ENCODE data around the gene CYP11A1. TPM values are rescaled to one million over a fixed set of nuclear protein-coding genes. Genes with fewer than 3 reads are reported as not detected.
A peak's percentile ranks its signal among the peaks of the same experiment; 100 is the strongest.

CYP11A1 gene
- polyA plus RNA-seq, 3 donors: not detected

- no peak for TF ChIP-seq CTCF (IDR thresholded peaks at IDR 0.05)
- Histone ChIP-seq H3K79me2 (ENCODE audit: insufficient read depth, low read length) (no peaks in the 10 kb centered on the region), H3K27ac (ENCODE audit: low read depth in 1 of 2, low read length in 2 of 2) (no peak overlapping the region), H3K4me3 (replicated peaks in 1 of 3; ENCODE audit: low read depth in 2 of 3, low read length in 3 of 3) (no peak overlapping the region), H2AFZ (ENCODE audit: insufficient read depth, low read depth, low read length, poor library complexity, severe bottlenecking) (no peak overlapping the region), H4K20me1 (ENCODE audit: insufficient read depth, low read length) (no peaks in the 10 kb centered on the region), H3K9me3 (replicated peaks in 1 of 2; ENCODE audit: control insufficient read depth in 1 of 2, insufficient read depth in 1 of 2, low read length in 2 of 2) (no peaks in the 10 kb centered on the region), H3K4me1 (ENCODE audit: control insufficient read depth in 1 of 2, insufficient read depth in 2 of 2, low read length in 2 of 2) (no peaks in the 10 kb centered on the region), H3K27me3 (ENCODE audit: control insufficient read depth in 2 of 2, insufficient read depth in 2 of 2, low read length in 2 of 2) (no peaks in the 10 kb centered on the region), H3K4me2 (replicated peaks; ENCODE audit: extremely low read depth, low read length, poor library complexity, severe bottlenecking) (no peak overlapping the region), H3K9ac (ENCODE audit: insufficient read depth, low read length, poor library complexity, severe bottlenecking) (no peak overlapping the region), H3K36me3 (replicated peaks in 1 of 2; ENCODE audit: control insufficient read depth in 1 of 2, insufficient read depth in 2 of 2, low read length in 2 of 2) (no peaks in the 10 kb centered on the region)
- Mint-ChIP-seq H3K27me3 (ENCODE audit: low read depth in 3 of 3) (peaks cover 7 to 9% (median 8%) of the 10 kb centered on the region in 3 donors), H3K4me1 (no peaks in the 10 kb centered on the region), H3K4me3 (no peak overlapping the region), H3K27ac (no peak overlapping the region), H3K36me3 (no peaks in the 10 kb centered on the region), H3K9me3 (no peaks in the 10 kb centered on the region)
- whole genome bisulfite sequencing (ENCODE audit: insufficient coverage): 10% methylated on average over 19 of the region's 20 CpGs
- DNase-seq: peak in 2 of 3 donors; percentile 5 to 11
- intact Hi-C loops (cut with micrococcal nuclease): no loop called here
Observed at GRCh38 chr15:74291101-74292071, 76.1 kb downstream of the CYP11A1 start.

GRCh38 chr15:74290645-74291044 lies 76.8 kb downstream of the CYP11A1 start:
- Mint-ChIP-seq H3K4me3 (no peak overlapping the region), H3K27me3 (ENCODE audit: low read depth in 3 of 3) (peaks cover 7 to 12% (median 8%) of the 10 kb centered on the region in 3 donors), H3K4me1 (no peaks in the 10 kb centered on the region), H3K27ac (no peak overlapping the region), H3K9me3 (no peaks in the 10 kb centered on the region), H3K36me3 (no peaks in the 10 kb centered on the region)
- no peak for DNase-seq
- no peak overlapping the region for H3K9ac ChIP-seq (ENCODE audit: insufficient read depth, low read length, poor library complexity, severe bottlenecking)
- no peak overlapping the region for H3K27ac ChIP-seq (ENCODE audit: low read depth in 1 of 2, low read length in 2 of 2)
- no peak overlapping the region for H3K4me3 ChIP-seq (replicated peaks in 1 of 3; ENCODE audit: low read depth in 2 of 3, low read length in 3 of 3)
- H3K4me1 ChIP-seq (ENCODE audit: control insufficient read depth in 1 of 2, insufficient read depth in 2 of 2, low read length in 2 of 2): no peaks in the 10 kb centered on the region
- no peak overlapping the region for H3K4me2 ChIP-seq (replicated peaks; ENCODE audit: extremely low read depth, low read length, poor library complexity, severe bottlenecking)
- H3K79me2 ChIP-seq (ENCODE audit: insufficient read depth, low read length): no peaks in the 10 kb centered on the region
- H3K27me3 ChIP-seq (ENCODE audit: control insufficient read depth in 2 of 2, insufficient read depth in 2 of 2, low read length in 2 of 2): no peaks in the 10 kb centered on the region
- TF ChIP-seq CTCF (IDR thresholded peaks at IDR 0.05): no peak
- H3K9me3 ChIP-seq (replicated peaks in 1 of 2; ENCODE audit: control insufficient read depth in 1 of 2, insufficient read depth in 1 of 2, low read length in 2 of 2): no peaks in the 10 kb centered on the region
- H4K20me1 ChIP-seq (ENCODE audit: insufficient read depth, low read length): no peaks in the 10 kb centered on the region
- intact Hi-C loops (cut with micrococcal nuclease): no loop called here
- H2AFZ ChIP-seq (ENCODE audit: insufficient read depth, low read depth, low read length, poor library complexity, severe bottlenecking): no peak overlapping the region
- H3K36me3 ChIP-seq (replicated peaks in 1 of 2; ENCODE audit: control insufficient read depth in 1 of 2, insufficient read depth in 2 of 2, low read length in 2 of 2): no peaks in the 10 kb centered on the region
